GM12801 (cell line): ENCODE results near the gene LAMB1.

Experiments
- CTCF ChIP-seq: IDR thresholded peaks from one replicate; pipeline ENCODE4 v1.5.1; 2011; ENCODE audit warnings: control low read depth; ENCODE audit not compliant: insufficient read length; ENCODE audit errors: extremely low read depth

LAMB1 gene

GRCh38 chr7:108010377-108010776, 7.4 kb upstream of the LAMB1 start:
- TF ChIP-seq CTCF, result no peak

GRCh38 chr7:108009873-108010272, 6.9 kb upstream of the LAMB1 start:
- TF ChIP-seq CTCF, result no peak

GRCh38 chr7:108008827-108009226, 5.9 kb upstream of the LAMB1 start:
- no peak for TF ChIP-seq CTCF

- TF ChIP-seq CTCF, result no peak
Observed at GRCh38 chr7:108008240-108008639, 5.3 kb upstream of the LAMB1 start.

GRCh38 chr7:108007762-108008161, 4.8 kb upstream of the LAMB1 start:
- no peak for TF ChIP-seq CTCF

GRCh38 chr7:108007261-108007660, 4.3 kb upstream of the LAMB1 start:
- no peak for TF ChIP-seq CTCF

- TF ChIP-seq CTCF, result no peak
Observed at GRCh38 chr7:108004220-108005142, 1.5 kb upstream of the LAMB1 start.

GRCh38 chr7:108003599-108003935, 606 bp upstream of the LAMB1 start:
- no peak for TF ChIP-seq CTCF
